DMS53 treated with DMSO at 0.1 percent for 48 hours (cell line): Measurements from ENCODE around the gene TMEM94.
"Not testable (repeated sequence)": the region's sequence is repeated elsewhere in the genome, so short reads cannot be mapped to it uniquely, and the experiment has no call there.

Source experiments
- DNase-seq: peaks from one replicate; lab custom pipeline; 2025; ENCODE audit not compliant: unreplicated experiment; lab: John Stamatoyannopoulos, UW

Gene TMEM94

GRCh38 chr17:75476271-75476671 is 19.8 kb downstream of the TMEM94 start:
- no peak for DNase-seq

DNA sequence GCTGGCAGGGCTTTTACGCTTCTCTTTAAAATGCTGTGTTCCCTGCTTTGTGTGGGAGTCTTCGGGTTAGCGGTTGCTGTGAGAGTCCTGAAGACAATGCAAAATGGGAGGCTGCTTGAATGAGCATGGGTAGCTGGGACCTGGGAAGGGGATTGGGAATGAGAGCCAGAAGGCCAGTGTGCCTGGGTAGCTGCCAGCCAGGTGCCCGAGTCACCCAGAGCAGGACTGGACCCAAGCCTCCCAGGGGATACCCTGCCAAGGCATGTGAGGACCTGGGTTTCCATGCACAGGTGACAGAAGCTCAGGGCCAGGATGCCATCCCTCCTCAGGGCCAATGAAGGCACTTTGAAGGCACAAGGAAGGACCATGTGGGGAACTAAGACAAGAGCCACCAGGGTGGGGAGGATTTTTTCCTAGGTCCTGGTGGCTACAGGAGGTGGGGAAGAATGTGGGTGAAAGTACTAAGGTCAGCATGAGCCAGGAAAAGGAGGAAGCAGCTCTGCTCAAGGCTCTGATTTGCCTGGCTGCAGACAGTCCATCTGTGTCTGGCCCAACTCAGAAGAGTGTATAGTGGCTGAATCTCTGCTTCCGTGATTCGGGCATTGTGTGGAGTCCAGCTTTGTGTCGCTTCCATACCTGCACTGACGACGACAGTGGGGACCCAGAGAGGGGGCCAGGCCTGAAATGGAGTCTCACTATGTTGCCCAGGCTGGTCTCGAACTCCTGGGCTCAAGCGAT is 20.5 kb downstream of the TMEM94 start:
- no peak for DNase-seq

DNA sequence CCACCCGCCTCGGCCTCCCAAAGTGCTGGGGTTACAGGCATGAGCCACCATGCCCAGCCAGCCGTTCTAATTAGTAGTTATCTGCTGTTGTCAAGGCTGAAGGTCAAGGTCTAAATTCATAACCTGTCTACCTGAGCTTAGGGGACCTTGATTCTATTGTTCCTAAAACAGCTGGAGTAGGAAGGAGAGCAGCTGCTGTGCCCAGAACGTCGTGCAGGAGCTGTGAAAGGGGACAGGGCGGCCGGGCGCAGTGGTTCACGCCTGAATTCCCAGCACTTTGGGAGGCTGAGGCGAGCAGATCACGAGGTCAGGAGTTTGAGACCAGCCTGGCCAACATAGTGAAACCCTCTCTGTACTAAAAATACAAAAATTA is 21.0 kb downstream of the TMEM94 start:
- DNase-seq, result not testable (repeated sequence)

DNA sequence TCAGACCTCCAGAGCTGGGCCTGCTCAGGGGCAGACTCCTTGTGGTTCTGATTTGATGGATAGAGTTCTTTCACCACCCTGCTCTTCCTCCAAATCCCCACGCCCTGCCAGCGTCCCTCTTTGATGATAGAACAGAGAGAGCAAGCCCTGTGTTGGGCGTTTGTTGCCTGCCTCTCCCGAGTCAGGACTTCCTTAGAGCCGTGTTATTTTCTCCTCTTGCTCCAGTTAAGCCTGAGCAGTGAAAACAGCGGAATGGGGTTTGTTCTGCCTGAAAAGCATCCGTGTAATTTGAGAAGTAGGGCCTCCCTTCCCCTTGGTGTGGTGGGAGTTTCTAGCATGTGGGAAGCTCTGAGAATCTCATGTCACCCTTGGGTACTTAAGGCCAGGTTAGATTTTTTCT is 22.1 kb downstream of the TMEM94 start:
- DNase-seq, result no peak

DNA sequence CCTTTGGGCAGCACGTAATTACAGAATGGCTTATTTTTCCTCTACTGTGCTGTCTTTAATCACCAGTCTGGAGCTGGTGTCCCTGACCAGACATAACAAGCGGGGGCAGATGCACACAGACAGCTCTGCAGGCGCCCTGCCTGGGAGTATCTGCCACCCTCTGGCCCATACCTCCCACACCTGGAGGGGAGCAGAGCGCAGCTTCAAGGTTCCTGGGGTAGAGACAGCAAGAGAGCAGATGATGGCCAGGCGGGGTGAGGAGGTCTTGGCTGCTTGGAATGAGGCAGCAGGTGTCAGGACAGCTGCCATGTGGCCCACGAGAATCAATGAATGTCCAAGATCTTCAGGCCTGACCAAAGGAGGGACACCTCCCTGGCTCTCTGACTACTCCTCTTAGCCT is 23.8 kb downstream of the TMEM94 start:
- DNase-seq, result no peak

- no peak for DNase-seq
These were observed 25.0 kb downstream of the TMEM94 start for GRCh38 chr17:75481194-75482068.

DNA sequence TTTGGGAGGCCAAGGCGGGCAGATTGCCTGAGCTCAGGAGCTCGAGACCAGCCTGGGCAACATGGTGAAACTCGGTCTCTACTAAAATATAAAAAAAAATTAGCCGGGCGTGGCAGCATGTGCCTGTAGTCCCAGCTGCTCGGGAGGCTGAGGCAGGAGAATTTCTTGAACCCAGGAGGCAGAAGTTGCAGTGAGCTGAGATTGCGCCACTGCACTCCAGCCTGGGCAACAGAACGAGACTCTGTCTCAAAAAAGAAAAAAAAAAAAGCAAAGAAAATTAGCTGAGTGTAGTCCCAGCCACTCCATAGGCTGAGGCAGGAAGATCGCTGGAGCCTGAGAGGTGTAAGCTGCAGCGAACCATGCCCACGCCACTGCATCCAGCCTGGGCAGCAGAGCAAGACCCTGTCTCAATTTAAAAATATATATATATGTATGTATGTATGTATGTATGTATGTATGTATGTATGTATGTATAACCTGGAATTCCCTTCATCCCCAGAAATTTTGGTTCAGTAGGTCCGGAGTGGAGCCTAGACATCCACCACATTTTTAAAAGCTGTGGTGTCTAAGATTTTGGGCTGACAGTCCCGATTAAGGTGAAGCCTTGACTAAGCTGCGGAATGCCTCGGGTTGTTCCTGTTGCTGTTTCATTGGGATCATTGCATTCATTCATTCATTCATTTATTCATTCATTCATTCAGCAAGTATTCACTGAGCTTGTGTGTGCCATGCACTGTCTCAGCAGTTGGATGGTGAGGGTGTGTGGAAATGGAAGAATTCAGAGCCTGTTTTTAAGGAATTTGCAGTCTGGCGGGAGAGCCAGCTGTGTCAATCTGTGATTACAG is 25.9 kb downstream of the TMEM94 start:
- no peak for DNase-seq

- DNase-seq, result no peak
These were observed 29.3 kb downstream of the TMEM94 start for GRCh38 chr17:75485688-75486087.

DNA sequence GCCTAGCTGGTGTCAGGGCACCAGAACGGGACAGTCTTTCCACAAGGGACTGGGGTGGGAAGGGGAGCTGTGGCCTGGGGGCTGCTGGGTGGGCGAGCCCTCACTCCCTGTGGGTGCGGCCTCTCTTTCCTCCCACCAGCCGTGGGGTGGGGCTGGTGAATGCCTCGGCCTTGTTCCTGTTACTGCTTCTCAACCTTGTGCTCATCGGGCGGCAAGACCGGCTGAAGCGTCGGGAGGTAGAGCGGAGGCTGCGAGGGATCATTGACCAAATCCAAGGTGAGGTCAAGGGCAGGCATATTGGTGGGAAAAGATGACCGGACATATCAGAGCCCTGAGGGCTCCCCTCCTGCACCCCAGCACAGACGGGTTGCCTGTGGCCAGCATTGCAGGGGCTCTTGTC is 29.7 kb downstream of the TMEM94 start:
- no peak for DNase-seq

- DNase-seq, result no peak
These were observed 30.5 kb downstream of the TMEM94 start for GRCh38 chr17:75486951-75487350.

- no peak for DNase-seq
These were observed 31.1 kb downstream of the TMEM94 start for GRCh38 chr17:75487351-75488070.

DNA sequence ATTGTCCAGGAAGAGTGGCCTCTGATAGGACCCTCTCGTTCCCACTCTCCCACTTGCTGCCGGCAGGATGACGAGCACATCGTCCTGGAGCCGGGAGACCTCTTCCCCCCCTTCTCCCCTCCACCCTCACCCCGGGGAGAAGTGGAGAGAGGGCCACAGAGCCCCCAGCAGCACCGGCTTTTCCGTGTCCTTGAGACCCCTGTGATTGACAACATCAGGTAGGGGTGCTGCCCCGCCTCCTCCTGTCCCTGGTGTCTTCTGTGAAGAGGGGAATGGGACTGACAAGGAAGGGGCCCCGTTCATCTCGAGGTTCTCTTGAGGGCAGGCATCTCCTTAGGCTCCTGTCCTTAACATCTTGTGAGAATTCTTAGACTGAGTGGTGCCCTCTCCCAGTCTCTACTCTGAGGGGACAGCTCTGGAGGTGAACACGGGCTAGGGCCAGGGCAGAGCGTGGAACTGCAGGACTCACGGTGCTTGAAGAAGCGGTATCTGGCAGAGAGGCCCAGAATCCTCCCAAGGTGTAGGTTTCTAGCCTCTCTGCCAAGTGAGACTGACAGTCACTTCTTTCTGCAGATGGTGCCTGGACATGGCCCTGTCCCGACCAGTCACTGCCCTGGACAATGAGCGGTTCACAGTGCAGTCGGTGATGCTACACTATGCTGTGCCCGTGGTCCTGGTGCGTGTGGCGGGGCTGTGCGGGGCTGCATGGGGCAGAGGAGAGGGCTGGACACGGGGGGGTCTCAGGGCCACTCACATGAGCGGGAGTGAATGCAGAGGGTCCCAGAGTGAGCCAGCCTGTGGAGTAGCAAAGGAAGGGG is 32.5 kb downstream of the TMEM94 start:
- no peak for DNase-seq

GRCh38 chr17:75489511-75489955 is 33.1 kb downstream of the TMEM94 start:
- no peak for DNase-seq

GRCh38 chr17:75490173-75490743 is 33.8 kb downstream of the TMEM94 start:
- no peak for DNase-seq

DNA sequence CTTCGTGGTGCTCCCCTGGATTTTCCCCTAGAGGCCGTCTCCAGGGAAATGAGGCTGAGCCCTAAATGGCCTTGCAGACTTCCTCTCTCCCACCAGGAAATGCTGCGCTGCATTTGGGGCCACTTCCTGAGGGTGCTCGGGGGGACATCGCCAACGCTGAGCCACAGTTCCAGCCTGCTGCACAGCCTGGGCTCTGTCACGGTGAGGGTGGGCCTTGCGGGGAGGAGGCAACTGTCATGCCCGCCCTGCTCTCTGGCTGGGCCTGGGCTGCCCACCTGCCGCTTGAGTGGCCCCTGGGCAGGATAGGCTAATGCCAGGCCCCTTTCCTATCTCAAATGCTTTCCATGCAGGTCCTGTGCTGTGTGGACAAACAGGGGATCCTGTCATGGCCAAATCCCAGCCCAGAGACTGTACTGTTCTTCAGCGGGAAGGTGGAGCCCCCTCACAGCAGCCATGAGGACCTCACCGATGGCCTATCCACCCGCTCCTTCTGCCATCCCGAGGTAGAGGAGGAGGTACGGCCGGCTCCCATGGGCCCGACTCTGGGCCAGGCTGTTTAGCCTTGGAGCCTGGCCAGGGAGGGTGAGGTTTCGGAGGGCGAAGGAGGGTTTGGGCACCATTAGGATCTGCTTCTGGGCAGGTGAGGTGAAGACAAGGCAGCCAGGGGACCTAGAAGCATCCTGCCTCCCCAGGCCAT is 34.7 kb downstream of the TMEM94 start:
- DNase-seq, result no peak

DNA sequence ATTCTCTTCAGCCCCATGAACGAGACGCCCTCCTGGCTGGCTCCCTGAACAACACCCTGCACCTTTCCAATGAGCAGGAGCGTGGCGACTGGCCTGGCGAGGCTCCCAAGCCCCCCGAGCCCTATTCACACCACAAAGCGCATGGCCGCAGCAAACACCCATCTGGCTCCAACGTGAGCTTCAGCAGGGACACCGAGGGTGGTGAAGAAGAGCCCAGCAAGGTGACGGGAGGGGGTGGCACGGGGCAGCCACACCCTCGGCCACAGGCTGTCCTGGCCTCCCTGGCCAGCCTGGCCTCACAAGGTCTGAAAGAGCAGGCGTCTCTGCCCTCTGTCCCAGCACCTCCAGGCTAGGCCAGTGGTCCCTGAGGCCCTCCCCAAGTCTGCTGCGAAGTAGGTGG is 35.2 kb downstream of the TMEM94 start:
- DNase-seq, result no peak

DNA sequence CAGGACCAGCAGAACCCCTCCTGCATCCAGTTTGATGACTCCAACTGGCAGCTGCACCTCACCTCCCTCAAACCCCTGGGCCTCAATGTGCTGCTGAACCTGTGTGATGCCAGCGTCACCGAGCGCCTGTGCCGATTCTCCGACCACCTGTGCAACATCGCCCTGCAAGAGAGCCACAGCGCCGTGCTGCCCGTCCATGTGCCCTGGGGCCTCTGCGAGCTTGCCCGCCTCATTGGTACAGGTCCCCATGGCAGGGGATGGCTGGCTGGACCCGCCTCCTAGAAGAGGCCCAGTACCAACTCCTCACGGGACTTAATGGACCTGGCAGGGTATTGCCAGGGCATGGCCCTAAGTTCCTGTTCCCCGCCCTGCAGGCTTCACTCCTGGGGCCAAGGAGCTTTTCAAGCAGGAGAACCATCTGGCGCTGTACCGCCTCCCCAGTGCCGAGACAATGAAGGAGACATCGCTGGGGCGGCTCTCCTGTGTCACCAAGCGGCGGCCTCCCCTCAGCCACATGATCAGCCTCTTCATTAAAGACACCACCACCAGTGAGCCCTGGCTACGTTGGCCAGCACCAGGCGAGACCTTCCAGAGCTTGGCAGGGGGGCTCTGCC is 36.2 kb downstream of the TMEM94 start:
- DNase-seq, result no peak

- DNase-seq, result no peak
These were observed 37.2 kb downstream of the TMEM94 start for GRCh38 chr17:75493476-75494129.
